Thymus (tissue), 11 donors: ENCODE data around the gene ZSWIM1. TPM values are rescaled to one million over a fixed set of nuclear protein-coding genes. Genes with fewer than 3 reads are reported as not detected.

ENCODE experiments used
- DNase-seq, 9 donors: peaks; one replicate each; pipeline ENCODE4 v3.0.0-alpha.2; 2013; ENCODE audit warnings: low spot score in 9 of 9, low read depth in 6 of 9, missing footprints in 1 of 9
- H3K27ac ChIP-seq, 2 donors: one replicate each; pipeline ENCODE4 v1.5.1; 2013; ENCODE audit warnings: control low read depth in 1 of 2, low read depth in 1 of 2, low read length in 1 of 2, mild to moderate bottlenecking in 1 of 2, moderate library complexity in 1 of 2
- H3K27me3 ChIP-seq, 2 donors: one replicate each; pipeline ENCODE4 v1.5.1; 2013; ENCODE audit warnings: low read length in 1 of 2; ENCODE audit not compliant: control insufficient read depth in 2 of 2, insufficient read depth in 1 of 2
- H3K36me3 ChIP-seq, 2 donors: one replicate each; pipeline ENCODE4 v1.5.1; 2013; ENCODE audit warnings: low read length in 1 of 2, mild to moderate bottlenecking in 1 of 2, moderate library complexity in 1 of 2; ENCODE audit not compliant: control insufficient read depth in 2 of 2, insufficient read depth in 2 of 2
- H3K4me1 ChIP-seq, 2 donors: one replicate each; pipeline ENCODE4 v1.5.1; 2013; ENCODE audit warnings: low read length in 2 of 2; ENCODE audit not compliant: control insufficient read depth in 2 of 2, insufficient read depth in 2 of 2
- H3K4me3 ChIP-seq, 2 donors: one replicate each; pipeline ENCODE4 v1.5.1; 2013; ENCODE audit warnings: low read length in 2 of 2, control low read depth in 1 of 2, mild to moderate bottlenecking in 1 of 2
- H3K9me3 ChIP-seq, 2 donors: one replicate each; pipeline ENCODE4 v1.5.1; 2013; ENCODE audit warnings: low read length in 1 of 2, mild to moderate bottlenecking in 1 of 2; ENCODE audit not compliant: control insufficient read depth in 2 of 2, insufficient read depth in 1 of 2
- WGBS: extraction: QIAGEN DNeasy Blood & Tissue Kit; methylation state at CpG from one replicate; pipeline ENCODE4 v1.1.7; 2013; 5-methylcytosine and 5-hydroxymethylcytosine counted together
- polyA plus RNA-seq: library from polyadenylated mRNA; stranded (reverse); fragments of 200-250 nt; gene quantifications from one replicate; pipeline ENCODE4 v1.2.3, GENCODE V29; 2013
- total RNA-seq: library from RNA; stranded (reverse); fragments of 120-200 nt; gene quantifications from one replicate; pipeline ENCODE4 v1.2.4, GENCODE V29; 2013
- donor health status: healthy.

Gene ZSWIM1
- total and polyA plus RNA-seq, 2 donors: 5.7 TPM

DNA sequence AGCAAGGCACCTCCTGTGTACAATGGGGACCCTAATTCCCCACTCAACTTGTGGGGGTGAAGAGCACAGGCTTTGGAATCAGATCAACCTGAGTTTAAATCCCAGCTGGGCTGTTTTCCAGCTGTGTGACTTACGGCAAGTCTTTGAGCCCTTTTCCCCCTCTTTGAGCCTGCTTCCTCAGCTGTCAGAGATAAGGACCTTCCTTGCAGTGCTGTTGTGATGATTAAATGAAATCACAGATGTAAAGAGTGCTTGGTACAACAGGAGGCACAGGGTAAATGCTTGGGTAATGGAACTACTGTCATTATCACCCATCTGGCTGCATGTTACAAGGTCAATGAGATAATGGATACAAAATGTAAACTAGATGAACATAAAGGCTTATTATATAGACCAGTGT, 44.2 kb upstream of the ZSWIM1 start:
- no peak overlapping the region for H3K4me3 ChIP-seq
- peaks cover 6 to 7% of the 10 kb centered on the region in 2 donors for H3K4me1 ChIP-seq
- peaks cover 22 to 32% of the 10 kb centered on the region in 2 donors for H3K27me3 ChIP-seq
- H3K9me3 ChIP-seq: no peaks in the 10 kb centered on the region
- 91% methylated on average over 1 of the region's 1 CpG for WGBS
- no peak for DNase-seq
- H3K27ac ChIP-seq: no peak overlapping the region
- H3K36me3 ChIP-seq: peaks cover 9 to 19% of the 10 kb centered on the region in 2 donors

DNA sequence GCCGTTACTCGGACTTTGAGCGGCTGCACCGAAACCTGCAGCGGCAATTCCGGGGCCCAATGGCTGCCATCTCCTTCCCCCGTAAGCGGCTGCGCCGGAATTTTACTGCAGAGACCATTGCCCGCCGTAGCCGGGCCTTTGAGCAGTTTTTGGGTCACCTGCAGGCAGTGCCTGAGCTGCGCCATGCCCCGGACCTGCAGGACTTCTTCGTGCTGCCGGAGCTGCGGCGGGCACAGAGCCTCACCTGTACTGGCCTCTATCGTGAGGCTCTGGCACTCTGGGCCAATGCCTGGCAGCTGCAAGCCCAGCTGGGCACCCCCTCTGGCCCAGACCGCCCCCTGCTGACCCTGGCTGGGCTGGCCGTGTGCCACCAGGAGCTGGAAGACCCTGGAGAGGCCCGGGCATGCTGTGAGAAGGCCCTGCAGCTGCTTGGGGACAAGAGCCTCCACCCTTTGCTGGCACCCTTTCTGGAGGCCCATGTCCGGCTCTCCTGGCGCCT, 40.3 kb upstream of the ZSWIM1 start:
- H3K9me3 ChIP-seq: no peaks in the 10 kb centered on the region
- H3K27ac ChIP-seq: no peak overlapping the region
- DNase-seq: no peak
- H3K36me3 ChIP-seq: peaks cover 38 to 51% of the 10 kb centered on the region in 2 donors
- H3K4me3 ChIP-seq: no peak overlapping the region
- no peaks in the 10 kb centered on the region for H3K27me3 ChIP-seq
- H3K4me1 ChIP-seq: no peaks in the 10 kb centered on the region
- 97% methylated on average over 25 of the region's 25 CpGs for WGBS

DNA sequence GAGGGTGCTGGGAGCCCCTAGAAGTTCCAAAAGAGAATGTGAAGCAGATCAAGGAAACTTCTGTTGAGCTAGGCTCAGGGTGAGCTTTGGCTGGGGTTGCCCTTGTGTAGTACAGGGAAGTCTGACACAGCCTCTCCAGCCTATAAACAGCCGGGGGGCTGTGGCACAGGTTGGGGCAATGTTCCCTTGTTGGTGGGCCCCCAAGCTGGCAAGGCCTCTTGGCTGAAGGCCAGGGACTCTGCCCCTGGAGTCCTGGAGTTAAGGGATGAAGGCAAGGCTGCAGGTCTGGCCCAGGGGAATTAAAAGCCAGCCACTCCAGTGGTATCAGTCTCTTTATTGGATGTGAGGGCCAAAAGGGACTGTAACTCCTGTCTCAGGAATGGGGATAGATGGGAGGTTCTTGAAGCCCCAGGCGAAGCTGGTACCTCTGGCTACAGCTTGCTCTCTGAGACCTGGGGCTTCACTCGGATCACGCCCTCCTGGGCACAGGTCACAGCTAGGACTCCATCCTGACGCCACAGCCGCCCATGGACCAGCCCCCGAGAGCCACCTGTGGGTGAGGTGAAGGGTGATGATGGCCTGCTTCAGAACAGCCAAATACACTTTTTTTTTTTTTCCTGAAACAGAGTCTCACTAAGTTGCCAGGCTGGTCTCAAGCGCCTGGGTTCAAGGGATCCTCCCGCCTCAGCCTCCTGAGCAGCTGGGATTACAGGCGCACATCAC, 39.5 kb upstream of the ZSWIM1 start:
- H3K27ac ChIP-seq: no peak overlapping the region
- no peak for DNase-seq
- peaks cover 46 to 57% of the 10 kb centered on the region in 2 donors for H3K36me3 ChIP-seq
- H3K27me3 ChIP-seq: no peaks in the 10 kb centered on the region
- H3K4me1 ChIP-seq: no peaks in the 10 kb centered on the region
- no peaks in the 10 kb centered on the region for H3K9me3 ChIP-seq
- H3K4me3 ChIP-seq: no peak overlapping the region
- WGBS: 99% methylated on average over 10 of the region's 10 CpGs

DNA sequence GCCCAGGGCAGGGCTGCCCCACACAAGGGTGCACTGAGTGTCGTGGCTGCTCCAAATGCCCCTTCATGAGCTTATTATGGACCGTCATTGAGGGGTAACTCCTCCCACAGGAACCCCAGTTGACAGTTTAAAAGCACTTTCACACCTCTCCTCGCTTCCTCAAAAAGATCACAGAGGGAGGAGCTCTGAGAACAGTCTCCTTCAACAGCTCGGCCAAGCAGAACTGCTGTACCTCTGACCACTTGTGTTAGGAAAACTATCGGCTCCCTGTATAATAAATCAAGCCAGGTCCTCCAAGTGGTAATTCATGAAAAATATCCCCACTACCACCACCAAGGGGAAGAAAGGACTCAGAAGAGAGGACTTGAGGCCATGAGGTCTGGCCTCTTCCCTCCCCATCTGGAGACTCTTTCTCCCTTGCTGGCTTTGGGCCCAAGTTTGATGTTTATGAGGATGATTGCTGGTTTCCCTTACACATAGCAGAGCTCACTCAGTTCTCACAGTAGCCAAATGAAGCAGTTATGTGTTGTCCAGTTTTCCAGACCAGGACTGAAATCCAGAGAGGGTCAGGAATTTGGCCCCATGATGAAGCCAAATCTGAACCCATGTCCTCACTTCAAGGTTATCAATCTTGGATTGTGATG, 38.7 kb upstream of the ZSWIM1 start:
- Histone ChIP-seq H3K9me3 (no peaks in the 10 kb centered on the region), H3K27ac (no peak overlapping the region), H3K4me3 (no peak overlapping the region), H3K36me3 (peaks cover 52 to 63% of the 10 kb centered on the region in 2 donors), H3K4me1 (no peaks in the 10 kb centered on the region), H3K27me3 (no peaks in the 10 kb centered on the region)
- no peak for DNase-seq
- 74% methylated on average over 5 of the region's 5 CpGs for WGBS

DNA sequence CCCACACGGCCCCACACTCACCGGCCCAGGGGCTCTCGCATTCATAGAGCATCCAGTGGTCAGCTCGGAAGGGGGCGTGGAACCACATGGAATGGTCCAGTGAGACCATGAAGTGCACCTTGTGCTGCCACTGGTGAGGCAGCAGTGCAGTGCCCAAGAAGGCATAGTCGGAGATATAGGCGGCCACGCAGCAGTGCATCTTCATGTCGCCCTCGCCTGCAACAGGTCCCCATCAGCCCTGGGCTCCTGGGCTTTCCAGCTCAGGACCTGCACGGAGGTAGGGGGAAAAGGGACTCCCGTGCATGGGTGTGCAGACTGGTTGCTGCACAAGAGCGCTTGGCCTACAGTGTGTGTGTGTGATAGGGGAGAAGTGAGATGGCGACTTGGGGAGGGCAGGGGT, 37.5 kb upstream of the ZSWIM1 start:
- H3K4me3 ChIP-seq: no peak overlapping the region
- no peak for DNase-seq
- H3K9me3 ChIP-seq: no peaks in the 10 kb centered on the region
- no peak overlapping the region for H3K27ac ChIP-seq
- no peaks in the 10 kb centered on the region for H3K27me3 ChIP-seq
- peaks cover 55 to 74% of the 10 kb centered on the region in 2 donors for H3K36me3 ChIP-seq
- WGBS: 98% methylated on average over 14 of the region's 14 CpGs
- H3K4me1 ChIP-seq: no peaks in the 10 kb centered on the region

- no peak overlapping the region for H3K27ac ChIP-seq
- no peaks in the 10 kb centered on the region for H3K9me3 ChIP-seq
- DNase-seq: no peak
- H3K27me3 ChIP-seq: no peaks in the 10 kb centered on the region
- H3K4me1 ChIP-seq: no peaks in the 10 kb centered on the region
- H3K4me3 ChIP-seq: no peak overlapping the region
- peaks cover 60 to 76% of the 10 kb centered on the region in 2 donors for H3K36me3 ChIP-seq
These were observed 35.6 kb upstream of the ZSWIM1 start for GRCh38 chr20:45845452-45845851.

- Histone ChIP-seq H3K9me3 (no peaks in the 10 kb centered on the region), H3K36me3 (peaks cover 43 to 58% of the 10 kb centered on the region in 2 donors), H3K27ac (no peak overlapping the region), H3K4me3 (no peak overlapping the region), H3K4me1 (no peaks in the 10 kb centered on the region), H3K27me3 (no peaks in the 10 kb centered on the region)
- DNase-seq: no peak
- 98% methylated on average over 8 of the region's 8 CpGs for WGBS
These were observed 32.6 kb upstream of the ZSWIM1 start for GRCh38 chr20:45848421-45848820.

GRCh38 chr20:45848969-45849582, 32.0 kb upstream of the ZSWIM1 start:
- H3K36me3 ChIP-seq: peaks cover 39 to 51% of the 10 kb centered on the region in 2 donors

GRCh38 chr20:45850238-45850637, 30.8 kb upstream of the ZSWIM1 start:
- Histone ChIP-seq H3K27ac (no peak overlapping the region), H3K27me3 (no peaks in the 10 kb centered on the region), H3K36me3 (peaks cover 36 to 50% of the 10 kb centered on the region in 2 donors), H3K9me3 (no peaks in the 10 kb centered on the region), H3K4me1 (peaks cover 0 to 4% of the 10 kb centered on the region in 2 donors), H3K4me3 (no peak overlapping the region)
- 99% methylated on average over 2 of the region's 2 CpGs for WGBS
- DNase-seq: no peak

More at GRCh38 chr20:45848969-45849582, 32.0 kb upstream of the ZSWIM1 start:
- no peak for DNase-seq
- H3K9me3 ChIP-seq: no peaks in the 10 kb centered on the region
- H3K4me3 ChIP-seq: no peak overlapping the region
- 97% methylated on average over 8 of the region's 8 CpGs for WGBS
- H3K4me1 ChIP-seq: no peaks in the 10 kb centered on the region
- H3K27ac ChIP-seq: no peak overlapping the region
- H3K27me3 ChIP-seq: no peaks in the 10 kb centered on the region
